Measurements from ENCODE around the gene SLC2A1.
A peak's percentile ranks its signal among the peaks of the same experiment; 100 is the strongest.

Gene SLC2A1

GRCh38 chr1:42891465-42892138 lies 67.1 kb downstream of the SLC2A1 start:
- Histone ChIP-seq H3K4me3 (ENCODE audit: low read depth, low read length) (no peak overlapping the region), H3K36me3 (ENCODE audit: control insufficient read depth in 2 of 2, insufficient read depth in 1 of 2, low read length in 2 of 2) (no peaks in the 10 kb centered on the region), H3K27ac (ENCODE audit: extremely low read depth, low read depth, low read length) (no peak overlapping the region), H3K9me3 (ENCODE audit: control insufficient read depth, insufficient read depth, low read depth, low read length) (no peaks in the 10 kb centered on the region), H3K4me1 (ENCODE audit: control insufficient read depth, insufficient read depth, low read length) (no peaks in the 10 kb centered on the region)
- no peak for TF ChIP-seq ZXDB (tag by site-specific recombination; IDR thresholded peaks at IDR 0.05)
- no peak for TF ChIP-seq BCL11A (tag by site-specific recombination; IDR thresholded peaks at IDR 0.05; ENCODE audit: low read depth)
- no peak for TF ChIP-seq PRDM4 (tag by site-specific recombination; IDR thresholded peaks at IDR 0.05)
- TF ChIP-seq FEZF1 (tag by site-specific recombination; IDR thresholded peaks at IDR 0.05), result no peak
- TF ChIP-seq ZIC2 (tag by site-specific recombination; IDR thresholded peaks at IDR 0.05), result no peak
- CTCF ChIA-PET, result interaction anchor here (0.6 to 0.7 kb wide), 2 partner anchors 20 to 741 kb away, joined by 3 read pairs; no protein-coding TSS in a partner anchor
- POLR2A ChIA-PET, result no interaction called here

GRCh38 chr1:42889264-42889663 lies 69.4 kb downstream of the SLC2A1 start:
- Histone ChIP-seq H3K4me1 (ENCODE audit: control insufficient read depth, insufficient read depth, low read length) (no peaks in the 10 kb centered on the region), H3K27ac (ENCODE audit: extremely low read depth, low read depth, low read length) (no peak overlapping the region), H3K4me3 (ENCODE audit: low read depth, low read length) (no peak overlapping the region), H3K36me3 (ENCODE audit: control insufficient read depth in 2 of 2, insufficient read depth in 1 of 2, low read length in 2 of 2) (no peaks in the 10 kb centered on the region), H3K9me3 (ENCODE audit: control insufficient read depth, insufficient read depth, low read depth, low read length) (no peaks in the 10 kb centered on the region)
- no peak for TF ChIP-seq ZFP41 (tag by site-specific recombination; IDR thresholded peaks at IDR 0.05; ENCODE audit: borderline replicate concordance)
- no peak for TF ChIP-seq ZNF140 (tag by site-specific recombination; IDR thresholded peaks at IDR 0.05)
- no peak for TF ChIP-seq ZNF610 (tag by site-specific recombination; IDR thresholded peaks at IDR 0.05; ENCODE audit: borderline replicate concordance)
- TF ChIP-seq ZNF169 (tag by site-specific recombination; IDR thresholded peaks at IDR 0.05), result no peak
- TF ChIP-seq ZNF121 (tag by site-specific recombination; IDR thresholded peaks at IDR 0.05), result no peak
- TF ChIP-seq ZBTB17 (tag by site-specific recombination; IDR thresholded peaks at IDR 0.05), result no peak
- TF ChIP-seq ZNF274 (IDR thresholded peaks at IDR 0.05; ENCODE audit: low read length), result no peak
- no peak for TF ChIP-seq ZNF274 (tag by site-specific recombination; IDR thresholded peaks at IDR 0.05; ENCODE audit: borderline replicate concordance)
- TF ChIP-seq ZNF580 (tag by site-specific recombination; IDR thresholded peaks at IDR 0.05), result no peak
- no peak for TF ChIP-seq PRDM2 (tag by site-specific recombination; IDR thresholded peaks at IDR 0.05; ENCODE audit: borderline replicate concordance)
- TF ChIP-seq ZNF10 (tag by site-specific recombination; IDR thresholded peaks at IDR 0.05), result no peak
- TF ChIP-seq ZFP69B (tag by site-specific recombination; IDR thresholded peaks at IDR 0.05), result no peak
- TF ChIP-seq BCL11B (tag by site-specific recombination; IDR thresholded peaks at IDR 0.05; ENCODE audit: low read depth), result no peak
- no peak for TF ChIP-seq OSR2 (tag by site-specific recombination; IDR thresholded peaks at IDR 0.05)
- TF ChIP-seq ZBTB7A (tag by site-specific recombination; IDR thresholded peaks at IDR 0.05; ENCODE audit: low read depth), result no peak
- TF ChIP-seq ZNF664 (tag by site-specific recombination; IDR thresholded peaks at IDR 0.05), result peak; percentile 65; the same call in 1 of the 2 replicates
- TF ChIP-seq ZNF658 (tag by site-specific recombination; IDR thresholded peaks at IDR 0.05), result no peak
- peak; percentile 39; the same call in 1 of the 2 replicates for TF ChIP-seq EGR2 (tag by site-specific recombination; IDR thresholded peaks at IDR 0.05; ENCODE audit: low read depth)
- POLR2A ChIA-PET, result interaction anchor here (1.5 kb wide), 1 partner anchor 43 kb away, joined by 4 read pairs; the partner anchor contains the start of gene ZNF691
- CTCF ChIA-PET, result interaction anchor here (0.6 to 0.9 kb wide), 3 partner anchors 11 to 692 kb away, joined by 3 to 5 read pairs (median 3); no protein-coding TSS in a partner anchor
